Endothelial cell of umbilical vein (primary cell): Measurements from ENCODE around the gene FBXW10B. TPM values are rescaled to one million over a fixed set of nuclear protein-coding genes. Genes with fewer than 3 reads are reported as not detected.
A peak's percentile ranks its signal among the peaks of the same experiment; 100 is the strongest.
"Not testable (repeated sequence)": the region's sequence is repeated elsewhere in the genome, so short reads cannot be mapped to it uniquely, and the experiment has no call there.

Experiments used
- Bru-seq: library from RNA; stranded (reverse); fragments of 400-500 nt; gene quantifications from one replicate; lab custom pipeline; 2021; lab: Mats Ljungman, UMichigan
- BruChase-seq, 2 experiments: library from RNA; stranded (reverse); fragments of 400-500 nt; gene quantifications; one replicate each; lab custom pipeline; 2021; lab: Mats Ljungman, UMichigan
- BruUV-seq: library from RNA; stranded (reverse); fragments of 400-500 nt; replicated peaks from 2 replicates; lab custom pipeline; 2021; lab: Mats Ljungman, UMichigan
- CTCF ChIA-PET: fragments of 300-600, 350-600 bp; sonication (Branson Sonifier 250); formaldehyde crosslinking; loops from one replicate; lab custom pipeline; 2021; ENCODE audit warnings: antibody characterized with exemption, inconsistent platforms; lab: Charles Lee
- POLR2A ChIA-PET: fragments of 300-600, 350-600 bp; sonication (Branson Sonifier 250); formaldehyde crosslinking; loops from one replicate; lab custom pipeline; 2021; ENCODE audit warnings: antibody characterized with exemption, inconsistent platforms; lab: Charles Lee
- DNase-seq: peaks from one replicate; pipeline ENCODE4 v3.0.0-alpha.2; 2011; ENCODE audit warnings: low read depth, low spot score
- FAIRE-seq: peaks from 2 replicates; lab custom pipeline; 2011; peaks lifted over from hg19 to GRCh38; lab: Jason Lieb, UNC
- H2AFZ ChIP-seq: 2 replicates; pipeline ENCODE4 v1.6.0; 2012; ENCODE audit warnings: low read depth, low read length, control low read depth, inconsistent platforms
- H3K27ac ChIP-seq: 2 replicates; pipeline ENCODE4 v1.5.1; 2011; ENCODE audit warnings: low read depth, mild to moderate bottlenecking, control low read depth, low read length, moderate library complexity; ENCODE audit not compliant: insufficient read depth
- H3K27me3 ChIP-seq, 2 experiments: 2 replicates each; pipeline versions ENCODE4 v1.6.0 to v1.6.1; 2011; ENCODE audit warnings: low read length in 2 of 2, mixed read lengths in 1 of 2; ENCODE audit not compliant: control insufficient read depth in 2 of 2, insufficient read depth in 2 of 2
- H3K36me3 ChIP-seq, 2 experiments: 2 replicates in 1 of 2; 3 replicates in 1 of 2; pipeline ENCODE4 v1.5.1; 2011; ENCODE audit warnings: low read length in 2 of 2, mild to moderate bottlenecking in 1 of 2, moderate library complexity in 1 of 2; ENCODE audit not compliant: control insufficient read depth in 2 of 2, insufficient read depth in 2 of 2; ENCODE audit errors: extremely low read depth in 1 of 2
- H3K4me1 ChIP-seq: 3 replicates; pipeline ENCODE4 v1.5.1; 2011; ENCODE audit warnings: mild to moderate bottlenecking, low read length; ENCODE audit not compliant: control insufficient read depth, insufficient read depth; ENCODE audit errors: extremely low read depth
- H3K4me2 ChIP-seq: 2 replicates; pipeline ENCODE4 v1.6.1; 2011; ENCODE audit warnings: low read length, control low read depth, mixed read lengths; ENCODE audit not compliant: insufficient read depth
- H3K4me3 ChIP-seq, 3 experiments: fragments of 200-600 bp in 1 of 3; sonication (generic), shearing (Covaris generic) in 1 of 3; replicated peaks in 1 of 3; 2 replicates each; pipeline ENCODE4 v1.5.1; 2011 to 2016; ENCODE audit warnings: control low read depth in 3 of 3, low read length in 3 of 3, mild to moderate bottlenecking in 2 of 3, inconsistent platforms in 1 of 3, low read depth in 1 of 3, moderate library complexity in 1 of 3; ENCODE audit not compliant: insufficient read depth in 1 of 3
- H3K79me2 ChIP-seq: 2 replicates; pipeline ENCODE4 v1.6.0; 2012; ENCODE audit warnings: low read length, inconsistent platforms; ENCODE audit not compliant: control insufficient read depth, insufficient read depth
- H3K9ac ChIP-seq: replicated peaks from 2 replicates; pipeline ENCODE3; 2011; ENCODE audit warnings: low read length, control low read depth; ENCODE audit not compliant: insufficient read depth; ENCODE audit errors: extremely low read depth
- H3K9me1 ChIP-seq: replicated peaks from 3 replicates; pipeline ENCODE4 v1.6.0; 2011; ENCODE audit warnings: mild to moderate bottlenecking, low read length; ENCODE audit not compliant: control insufficient read depth, insufficient read depth; ENCODE audit errors: extremely low read depth
- H3K9me3 ChIP-seq: replicated peaks from 2 replicates; pipeline ENCODE4 v1.5.1; 2012; ENCODE audit warnings: low read length, inconsistent platforms; ENCODE audit not compliant: control insufficient read depth, insufficient read depth
- H4K20me1 ChIP-seq: replicated peaks from 2 replicates; pipeline ENCODE3; 2011; ENCODE audit warnings: mild to moderate bottlenecking, low read length; ENCODE audit not compliant: control insufficient read depth, insufficient read depth; ENCODE audit errors: extremely low read depth
- EZH2 ChIP-seq: IDR thresholded peaks from 2 replicates; pipeline ENCODE4 v1.6.1; 2012; ENCODE audit warnings: borderline replicate concordance, low read depth, mild to moderate bottlenecking, moderate library complexity, low read length, inconsistent platforms; ENCODE audit not compliant: severe bottlenecking
- FOS ChIP-seq: IDR thresholded peaks from 2 replicates; pipeline ENCODE4 v1.6.1; 2011; ENCODE audit warnings: mild to moderate bottlenecking, low read length, moderate library complexity, borderline replicate concordance; ENCODE audit not compliant: insufficient read depth
- GATA2 ChIP-seq: IDR thresholded peaks from 2 replicates; pipeline ENCODE4 v1.7.0; 2011; ENCODE audit warnings: low read depth, mild to moderate bottlenecking, moderate library complexity, mixed read lengths, low read length; ENCODE audit not compliant: insufficient read length, insufficient read depth
- MAX ChIP-seq: IDR thresholded peaks from 2 replicates; pipeline ENCODE4 v1.6.1; 2011; ENCODE audit not compliant: insufficient read depth, insufficient read length
- MYC ChIP-seq: IDR thresholded peaks from one replicate; pipeline ENCODE4 v1.6.1; 2011; ENCODE audit warnings: mild to moderate bottlenecking, low read depth, low read length
- dilution Hi-C: fragments of 300-500 bp; cut with MboI; formaldehyde crosslinking; loops from one replicate; pipeline ENCODE4 v1.15.0; 2019; ENCODE audit warnings: low sequenced_read_pairs; ENCODE audit not compliant: extremely low pct_ligation_motif_present
- intact Hi-C: fragments of 100-400 bp; cut with micrococcal nuclease; formaldehyde crosslinking; loops from one replicate; pipeline ENCODE4 v1.10.0; 2022
- long read RNA-seq: library from polyadenylated mRNA; stranded (forward); transcript quantifications from one replicate; pipeline ENCODE4 v2.0.0, GENCODE V29; 2021
- polyA minus RNA-seq, 3 experiments: library from RNA; depleted of rRNA, polyadenylated mRNA; stranded (reverse); fragments of >200 nt; gene quantifications; 1 replicate in 1 of 3; 2 replicates in 2 of 3; pipeline ENCODE4 v1.2.3, GENCODE V29; 2011
- polyA plus RNA-seq, 4 experiments: library from polyadenylated mRNA; depleted of rRNA in 3 of 4; stranded (reverse) in 3 of 4; unstranded in 1 of 4; fragments of >200 nt; gene quantifications; 2 replicates each; pipeline versions ENCODE4 v1.2.1 to v1.2.3, GENCODE V29; 2011 to 2012; ENCODE audit warnings: missing spikeins in 1 of 4
- total RNA-seq: library from RNA; stranded (reverse); gene quantifications from 2 replicates; pipeline ENCODE4 v1.2.3, GENCODE V29; 2021

Gene FBXW10B, protein sequence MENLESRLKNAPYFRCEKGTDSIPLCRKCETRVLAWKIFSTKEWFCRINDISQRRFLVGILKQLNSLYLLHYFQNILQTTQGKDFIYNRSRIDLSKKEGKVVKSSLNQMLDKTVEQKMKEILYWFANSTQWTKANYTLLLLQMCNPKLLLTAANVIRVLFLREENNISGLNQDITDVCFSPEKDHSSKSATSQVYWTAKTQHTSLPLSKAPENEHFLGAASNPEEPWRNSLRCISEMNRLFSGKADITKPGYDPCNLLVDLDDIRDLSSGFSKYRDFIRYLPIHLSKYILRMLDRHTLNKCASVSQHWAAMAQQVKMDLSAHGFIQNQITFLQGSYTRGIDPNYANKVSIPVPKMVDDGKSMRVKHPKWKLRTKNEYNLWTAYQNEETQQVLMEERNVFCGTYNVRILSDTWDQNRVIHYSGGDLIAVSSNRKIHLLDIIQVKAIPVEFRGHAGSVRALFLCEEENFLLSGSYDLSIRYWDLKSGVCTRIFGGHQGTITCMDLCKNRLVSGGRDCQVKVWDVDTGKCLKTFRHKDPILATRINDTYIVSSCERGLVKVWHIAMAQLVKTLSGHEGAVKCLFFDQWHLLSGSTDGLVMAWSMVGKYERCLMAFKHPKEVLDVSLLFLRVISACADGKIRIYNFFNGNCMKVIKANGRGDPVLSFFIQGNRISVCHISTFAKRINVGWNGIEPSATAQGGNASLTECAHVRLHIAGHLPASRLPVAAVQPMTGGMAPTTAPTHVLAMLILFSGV
- total RNA-seq (0.90 and 2.5 TPM in 2 replicates), polyA plus RNA-seq (0.80 and 1.3 TPM in 2 replicates), polyA minus RNA-seq (1.4 and 1.6 TPM in 2 replicates), Bru-seq, nascent RNA (percentile 26 among the genes with signal in this experiment), BruChase-seq, experiment 1, labeled RNA remaining after a 6-hour chase (percentile 33 among the genes with signal in this experiment), BruChase-seq, experiment 2, labeled RNA remaining after a 2-hour chase (percentile 18 among the genes with signal in this experiment)
- polyA plus RNA-seq (2011; cell fraction: cytosol; rRNA removed), result 0.09 and 0.17 TPM in 2 replicates
- 4.0 and 4.8 TPM in 2 replicates for polyA plus RNA-seq (2011; cell fraction: nucleus; rRNA removed)
- 0.40 TPM in 1 of 2 replicates, not detected in the other for polyA plus RNA-seq (2012)
- polyA minus RNA-seq (2011; cell fraction: cytosol; rRNA and poly(A)+ RNA removed), result 2.2 TPM
- polyA minus RNA-seq (2011; cell fraction: nucleus; rRNA and poly(A)+ RNA removed), result 0.63 and 2.9 TPM in 2 replicates
- long read RNA-seq, partial matches to known transcripts, result 1 of 1 reads
- long read RNA-seq, other reads (novel, unspliced or antisense), result 0 of 1 reads

- H3K9ac ChIP-seq, H3K79me2 ChIP-seq, H3K27ac ChIP-seq, dilution Hi-C loops, POLR2A ChIA-PET, H3K27me3 ChIP-seq, H4K20me1 ChIP-seq, H3K9me3 ChIP-seq, H3K4me1 ChIP-seq, CTCF ChIA-PET, H2AFZ ChIP-seq, H3K9me1 ChIP-seq, intact Hi-C loops, H3K36me3 ChIP-seq, H3K4me2 ChIP-seq, BruUV-seq, H3K4me3 ChIP-seq: not testable (repeated sequence)
- DNase-seq (peak; percentile 4), FAIRE-seq (peak; percentile 96)
Observed at GRCh38 chr17:15619331-15620058, at the start of gene FBXW10B. TSS of gene FBXW10B (minus strand) at chr17:15619704. CDS start at chr17:15619512, 192 bp downstream.

GRCh38 chr17:15663691-15664090 is 44.2 kb upstream of the FBXW10B start:
- Histone ChIP-seq H3K36me3 (no peaks in the 10 kb centered on the region), H3K4me2 (no peak overlapping the region), H3K9me3 (no peaks in the 10 kb centered on the region), H3K9ac (no peak overlapping the region), H4K20me1 (no peaks in the 10 kb centered on the region), H3K4me1 (peaks cover 9% of the 10 kb centered on the region), H2AFZ (no peak overlapping the region), H3K79me2 (no peaks in the 10 kb centered on the region), H3K9me1 (no peaks in the 10 kb centered on the region), H3K4me3 (no peak overlapping the region), H3K27ac (no peak overlapping the region), H3K27me3 (no peaks in the 10 kb centered on the region)
- intact Hi-C loops, result no loop called here
- no TSS peak for BruUV-seq
- ChIA-PET POLR2A (no interaction called here), CTCF (no interaction called here)
- FAIRE-seq (no peak), DNase-seq (no peak)
- dilution Hi-C loops, result no loop called here
- no peak for TF ChIP-seq GATA2
- TF ChIP-seq FOS, result no peak
- no peak for TF ChIP-seq MAX
- no peak for TF ChIP-seq MYC
- no peak for TF ChIP-seq EZH2
